H1 (cell line): ENCODE data around the gene TCEAL1. TPM values are rescaled to one million over a fixed set of nuclear protein-coding genes. Genes with fewer than 3 reads are reported as not detected.

Source experiments
- CTCF ChIA-PET: fragments of 300-600 bp; sonication (Branson Sonifier 250); formaldehyde crosslinking; loops from one replicate; lab custom pipeline; 2021; ENCODE audit not compliant: partially characterized antibody; lab: Charles Lee
- POLR2A ChIA-PET: fragments of 300-600 bp; sonication (Branson Sonifier 250); formaldehyde crosslinking; loops from one replicate; lab custom pipeline; 2021; ENCODE audit warnings: inconsistent platforms; ENCODE audit not compliant: partially characterized antibody; lab: Charles Lee
- DNase-seq, 2 experiments: peaks; one replicate each; pipeline versions ENCODE4 v3.0.0 to v3.0.0-alpha.2; 2010 to 2022; ENCODE audit warnings: low spot score in 2 of 2, low read depth in 1 of 2, mixed read lengths in 1 of 2
- FAIRE-seq: peaks from 2 replicates; lab custom pipeline; 2011; peaks lifted over from hg19 to GRCh38; lab: Jason Lieb, UNC
- H2AFZ ChIP-seq: 2 replicates; pipeline ENCODE4 v1.8.1; 2012; ENCODE audit warnings: low read length, inconsistent platforms
- H2AK5ac ChIP-seq: 2 replicates; pipeline ENCODE4 v1.6.1; 2013; ENCODE audit warnings: low read depth, low read length
- H2BK120ac ChIP-seq: replicated peaks from 2 replicates; pipeline ENCODE3; 2013; ENCODE audit warnings: low read depth, low read length, inconsistent platforms
- H2BK12ac ChIP-seq: 2 replicates; pipeline ENCODE4 v1.6.1; 2013; ENCODE audit warnings: low read depth, low read length
- H2BK15ac ChIP-seq: 2 replicates; pipeline ENCODE4 v1.6.1; 2013; ENCODE audit warnings: low read length
- H2BK20ac ChIP-seq: 2 replicates; pipeline ENCODE4 v1.6.1; 2013; ENCODE audit warnings: low read length
- H2BK5ac ChIP-seq: 2 replicates; pipeline ENCODE4 v1.6.1; 2013; ENCODE audit warnings: low read depth, low read length
- H3K14ac ChIP-seq: 2 replicates; pipeline ENCODE4 v1.6.1; 2013; ENCODE audit warnings: inconsistent platforms; ENCODE audit not compliant: insufficient read length
- H3K18ac ChIP-seq: 2 replicates; pipeline ENCODE4 v1.6.1; 2013; ENCODE audit warnings: low read length; ENCODE audit errors: extremely low read depth
- H3K23ac ChIP-seq: 2 replicates; pipeline ENCODE4 v1.6.1; 2013; ENCODE audit warnings: inconsistent platforms; ENCODE audit not compliant: insufficient read length
- H3K23me2 ChIP-seq: 2 replicates; pipeline ENCODE4 v1.6.1; 2013; ENCODE audit warnings: low read depth, low read length
- H3K27ac ChIP-seq: 2 replicates; pipeline ENCODE4 v1.6.1; 2011; ENCODE audit warnings: low read depth, low read length, inconsistent platforms
- H3K27me3 ChIP-seq, 4 experiments: replicated peaks in 1 of 4; 1 replicate in 1 of 4; 2 replicates in 3 of 4; pipeline versions ENCODE4 v1.6.1 to v1.8.1; 2011 to 2013; ENCODE audit warnings: low read length in 3 of 4, mild to moderate bottlenecking in 3 of 4, inconsistent platforms in 2 of 4, mixed read lengths in 2 of 4, moderate library complexity in 1 of 4; ENCODE audit not compliant: control insufficient read depth in 3 of 4, insufficient read depth in 3 of 4; ENCODE audit errors: extremely low read depth in 1 of 4
- H3K36me3 ChIP-seq, 4 experiments: 2 replicates each; pipeline versions ENCODE4 v1.6.1 to v1.8.1; 2011 to 2013; ENCODE audit warnings: mild to moderate bottlenecking in 4 of 4, low read length in 3 of 4, moderate library complexity in 2 of 4, control low read depth in 1 of 4, inconsistent platforms in 1 of 4; ENCODE audit not compliant: insufficient read depth in 4 of 4, control insufficient read depth in 2 of 4
- H3K4ac ChIP-seq: replicated peaks from 2 replicates; pipeline ENCODE3; 2013; ENCODE audit warnings: low read length, low read depth, mixed read lengths, inconsistent platforms; ENCODE audit not compliant: insufficient read length
- H3K4me1 ChIP-seq, 4 experiments: replicated peaks in 1 of 4; 1 replicate in 1 of 4; 2 replicates in 3 of 4; pipeline versions ENCODE4 v1.6.1 to v1.8.1; 2011 to 2013; ENCODE audit warnings: low read length in 3 of 4, inconsistent platforms in 2 of 4, mixed read lengths in 1 of 4; ENCODE audit not compliant: insufficient read depth in 4 of 4, control insufficient read depth in 3 of 4
- H3K4me2 ChIP-seq, 2 experiments: 2 replicates each; pipeline versions ENCODE4 v1.6.1 to v1.8.1; 2011 to 2013; ENCODE audit warnings: low read depth in 2 of 2, low read length in 2 of 2, control low read depth in 1 of 2, inconsistent platforms in 1 of 2, mild to moderate bottlenecking in 1 of 2; ENCODE audit not compliant: insufficient read depth in 1 of 2
- H3K4me3 ChIP-seq, 4 experiments: fragments of 200-600, 300-600 bp in 1 of 4; sonication (generic), shearing (Covaris generic), sonication (Bioruptor Twin) in 1 of 4; 2 replicates each; pipeline versions ENCODE4 v1.5.1 to v1.8.1; 2011 to 2016; ENCODE audit warnings: low read length in 4 of 4, low read depth in 3 of 4, control low read depth in 2 of 4, inconsistent platforms in 2 of 4, mild to moderate bottlenecking in 2 of 4, mixed read lengths in 1 of 4, moderate library complexity in 1 of 4; ENCODE audit not compliant: insufficient read depth in 2 of 4; ENCODE audit errors: extremely low read depth in 1 of 4
- H3K56ac ChIP-seq: replicated peaks from 2 replicates; pipeline ENCODE3; 2013; ENCODE audit warnings: low read depth, mild to moderate bottlenecking, mixed read lengths, low read length, inconsistent platforms; ENCODE audit not compliant: insufficient read length
- H3K79me1 ChIP-seq: 2 replicates; pipeline ENCODE4 v1.6.1; 2013; ENCODE audit warnings: low read depth, low read length, control low read depth
- H3K79me2 ChIP-seq, 2 experiments: 2 replicates each; pipeline versions ENCODE4 v1.6.1 to v1.8.1; 2012 to 2013; ENCODE audit warnings: low read length in 2 of 2, mild to moderate bottlenecking in 2 of 2, inconsistent platforms in 1 of 2; ENCODE audit not compliant: insufficient read depth in 2 of 2, control insufficient read depth in 1 of 2
- H3K9ac ChIP-seq, 4 experiments: replicated peaks in 1 of 4; 1 replicate in 1 of 4; 2 replicates in 3 of 4; pipeline versions ENCODE4 v1.6.1 to v1.8.1; 2011 to 2013; ENCODE audit warnings: low read depth in 3 of 4, low read length in 3 of 4, control low read depth in 2 of 4, mild to moderate bottlenecking in 2 of 4, moderate library complexity in 2 of 4, inconsistent platforms in 1 of 4; ENCODE audit errors: extremely low read depth in 1 of 4
- H3K9me3 ChIP-seq, 2 experiments: 2 replicates each; pipeline versions ENCODE4 v1.6.1 to v1.8.1; 2012 to 2013; ENCODE audit warnings: mild to moderate bottlenecking in 2 of 2, moderate library complexity in 2 of 2, control low read depth in 1 of 2, inconsistent platforms in 1 of 2, low read depth in 1 of 2, low read length in 1 of 2, mixed read lengths in 1 of 2; ENCODE audit not compliant: insufficient read depth in 2 of 2
- H4K20me1 ChIP-seq, 2 experiments: replicated peaks in 1 of 2; 2 replicates each; pipeline versions ENCODE3 to v1.8.1; 2011 to 2013; ENCODE audit warnings: inconsistent platforms in 2 of 2, low read length in 2 of 2, mild to moderate bottlenecking in 1 of 2; ENCODE audit not compliant: insufficient read depth in 2 of 2, control insufficient read depth in 1 of 2
- H4K5ac ChIP-seq: 2 replicates; pipeline ENCODE4 v1.6.1; 2013; ENCODE audit warnings: low read length, low read depth, mixed read lengths, inconsistent platforms; ENCODE audit not compliant: insufficient read length
- H4K8ac ChIP-seq: 2 replicates; pipeline ENCODE4 v1.8.0; 2013; ENCODE audit warnings: mild to moderate bottlenecking, moderate library complexity, low read length, inconsistent platforms; ENCODE audit not compliant: insufficient read depth; ENCODE audit errors: extremely low read depth
- H4K91ac ChIP-seq: replicated peaks from 2 replicates; pipeline ENCODE3; 2013; ENCODE audit warnings: low read length, mixed read lengths, inconsistent platforms; ENCODE audit not compliant: insufficient read length
- CBX5 ChIP-seq: fragments of 300-800, 300-1000 bp; sonication (generic); IDR thresholded peaks from 2 replicates; pipeline ENCODE4 v1.7.1; 2016; ENCODE audit warnings: antibody characterized with exemption, low read length, low read depth
- POLR2A ChIP-seq, 2 experiments: IDR thresholded peaks; 1 replicate in 1 of 2; 2 replicates in 1 of 2; pipeline ENCODE4 v1.6.1; 2011; ENCODE audit warnings: low read depth in 2 of 2, low read length in 2 of 2, mild to moderate bottlenecking in 2 of 2; ENCODE audit errors: control extremely low read depth in 1 of 2
- RAD21 ChIP-seq, 2 experiments: IDR thresholded peaks in 1 of 2; conservative IDR thresholded peaks in 1 of 2; 2 replicates each; pipeline ENCODE4 v1.6.1; 2011; ENCODE audit warnings: low read depth in 2 of 2, low read length in 2 of 2, improper control_type of control experiment in 1 of 2, inconsistent platforms in 1 of 2, mild to moderate bottlenecking in 1 of 2, moderate library complexity in 1 of 2
- SAP30 ChIP-seq: fragments of 300-600 bp; sonication (generic); IDR thresholded peaks from 2 replicates; pipeline ENCODE4 v1.7.1; 2012; ENCODE audit warnings: low read length, moderate library complexity, mild to moderate bottlenecking, inconsistent platforms; ENCODE audit not compliant: insufficient read depth, insufficient replicate concordance
- TCF12 ChIP-seq: IDR thresholded peaks from 2 replicates; pipeline ENCODE4 v1.6.1; 2011; ENCODE audit warnings: low read depth, mild to moderate bottlenecking, low read length
- WGBS, 2 experiments: shearing (Covaris generic) in 1 of 2; methylation state at CpG; one replicate each; pipeline versions ENCODE4 v1.1.6 to v1.1.7; 2013 to 2015; ENCODE audit warnings: low lambda C conversion rate in 2 of 2, mixed read lengths in 2 of 2, inconsistent platforms in 1 of 2, low coverage in 1 of 2, missing lambda C conversion rate in 1 of 2; ENCODE audit not compliant: insufficient replicate concordance in 2 of 2, insufficient coverage in 1 of 2, insufficient read length in 1 of 2; ENCODE audit errors: extremely low coverage in 1 of 2, missing lambda C conversion rate in 1 of 2; 5-methylcytosine and 5-hydroxymethylcytosine counted together
- polyA plus RNA-seq, 7 experiments: library from polyadenylated mRNA; depleted of rRNA in 3 of 7; stranded (reverse) in 5 of 7; unstranded in 2 of 7; fragments of >200 nt in 5 of 7; fragments of 200-250 nt in 2 of 7; gene quantifications; 1 replicate in 5 of 7; 2 replicates in 1 of 7; 4 replicates in 1 of 7; pipeline versions ENCODE4 v1.2.1 to v1.2.3, GENCODE V29; 2011 to 2013; ENCODE audit warnings: missing spikeins in 2 of 7, mixed read lengths in 2 of 7
- total RNA-seq: library from RNA; stranded (reverse); fragmentation: NEBNext Ultra II Directional; extraction: Animal tissue kit (Norgen Biotek cat#: 25700); gene quantifications from 2 replicates; pipeline ENCODE4 v1.2.1, GENCODE V29; 2021
- TF ChIP-seq, protein P1 (sequence below): IDR thresholded peaks from 2 replicates; pipeline ENCODE4 v1.6.1; 2012; ENCODE audit warnings: inconsistent platforms

Gene TCEAL1
- total and polyA plus RNA-seq, 2 of the 8 experiments (the other 6 are each of a cell fraction or from before 2014, with no cell fraction given), result 3.9 to 4.1 TPM

DNA sequence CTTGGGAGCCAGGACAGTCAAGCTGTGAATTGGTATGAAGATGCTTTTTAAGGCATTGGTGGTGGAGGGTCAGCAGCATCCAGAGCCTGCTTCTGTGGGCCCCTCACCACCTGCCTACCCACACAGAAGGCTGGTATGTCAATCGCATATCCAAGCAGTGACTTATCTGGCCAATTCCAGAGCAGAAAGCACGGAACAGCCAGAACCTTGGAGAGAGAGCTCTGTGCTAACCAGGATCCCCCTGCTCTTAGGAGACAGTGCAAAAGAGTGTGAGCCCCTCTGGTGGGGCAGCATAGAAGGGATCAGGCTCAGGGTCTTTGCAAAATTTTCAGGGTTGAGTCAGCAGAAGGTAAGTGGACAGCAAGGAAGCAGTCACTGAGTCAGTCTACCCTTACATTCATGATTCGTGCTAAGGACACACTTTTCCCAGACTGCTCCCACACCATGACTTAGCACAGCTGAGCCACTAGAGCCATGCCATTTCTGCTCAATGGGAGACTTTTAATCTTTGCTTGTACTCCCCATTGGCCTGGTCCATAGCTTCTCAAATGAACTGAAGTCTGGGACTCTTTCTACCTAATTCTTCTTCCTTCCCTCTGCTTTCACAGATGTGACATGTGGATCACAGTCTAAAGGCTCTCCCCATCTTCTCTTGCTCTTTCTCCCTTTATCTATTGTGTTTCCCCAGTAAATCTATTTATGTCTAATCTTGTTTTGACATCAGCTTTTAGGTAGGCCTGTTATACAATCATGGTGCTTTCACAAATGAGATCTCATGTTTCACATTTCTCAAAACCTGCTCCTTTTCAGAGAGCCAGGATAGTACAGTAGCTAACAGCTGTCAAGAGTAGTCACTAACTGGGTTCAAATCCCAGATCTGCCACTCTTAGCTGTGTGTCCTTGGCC lies 37.7 kb downstream of the TCEAL1 start:
- H3K27me3 ChIP-seq, result no peaks in the 10 kb centered on the region
- H3K27ac ChIP-seq, result no peak overlapping the region
- no peak overlapping the region for H3K56ac ChIP-seq
- no peak overlapping the region for H3K4me3 ChIP-seq
- H3K14ac ChIP-seq, result no peak overlapping the region
- no peaks in the 10 kb centered on the region for H3K4me1 ChIP-seq
- no peak overlapping the region for H2AK5ac ChIP-seq
- H3K9ac ChIP-seq, result no peak overlapping the region
- no peak overlapping the region for H4K8ac ChIP-seq
- DNase-seq (no peak), FAIRE-seq (peak; percentile 39)
- ChIA-PET CTCF (interaction anchor here (1.5 kb wide), 2 partner anchors 8 to 45 kb away, joined by 3 to 6 read pairs; partner anchors contain the start of gene TMEM31), POLR2A (interaction anchor here (1.1 to 2.4 kb wide), 4 partner anchors 10 to 36 kb away, joined by 3 to 7 read pairs (median 4); partner anchors contain the start of gene MORF4L2)
- H3K36me3 ChIP-seq, result no peaks in the 10 kb centered on the region
- H3K18ac ChIP-seq, result no peak overlapping the region
- no peaks in the 10 kb centered on the region for H3K79me1 ChIP-seq
- no peak overlapping the region for H2BK120ac ChIP-seq
- H2BK12ac ChIP-seq, result no peak overlapping the region
- no peak overlapping the region for H2BK5ac ChIP-seq
- H3K23ac ChIP-seq, result no peak overlapping the region
- no peaks in the 10 kb centered on the region for H4K20me1 ChIP-seq
- WGBS, 2 experiments, result 96% methylated on average over 3 of the region's 3 CpGs; no CpG with 5 or more reads in 1 of the 2 experiments
- H3K9me3 ChIP-seq, result no peaks in the 10 kb centered on the region
- H3K4me2 ChIP-seq, result no peak overlapping the region
- H4K5ac ChIP-seq, result no peak overlapping the region
- no peaks in the 10 kb centered on the region for H3K23me2 ChIP-seq
- H3K79me2 ChIP-seq, result no peaks in the 10 kb centered on the region
- H4K91ac ChIP-seq, result no peak overlapping the region
- TF ChIP-seq CBX5, result no peak
- TF ChIP-seq RAD21 (IDR thresholded peaks at IDR 0.05 in 1 of 2, conservative IDR thresholded peaks at IDR 0.05 in 1 of 2; ENCODE audit: low read depth in 2 of 2, low read length in 2 of 2), result no peak
- TF ChIP-seq TCF12, result no peak
- TF ChIP-seq, protein P1, sequence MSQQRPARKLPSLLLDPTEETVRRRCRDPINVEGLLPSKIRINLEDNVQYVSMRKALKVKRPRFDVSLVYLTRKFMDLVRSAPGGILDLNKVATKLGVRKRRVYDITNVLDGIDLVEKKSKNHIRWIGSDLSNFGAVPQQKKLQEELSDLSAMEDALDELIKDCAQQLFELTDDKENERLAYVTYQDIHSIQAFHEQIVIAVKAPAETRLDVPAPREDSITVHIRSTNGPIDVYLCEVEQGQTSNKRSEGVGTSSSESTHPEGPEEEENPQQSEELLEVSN, result no peak
- no peak for TF ChIP-seq SAP30
- TF ChIP-seq POLR2A (IDR thresholded peaks at IDR 0.05; ENCODE audit: control extremely low read depth in 1 of 2, low read depth in 2 of 2, low read length in 2 of 2), result no peak
- TF ChIP-seq, all 59 proteins: peak for 0
- H2BK20ac ChIP-seq, result no peak overlapping the region
- H2BK15ac ChIP-seq, result no peak overlapping the region
- no peak overlapping the region for H3K4ac ChIP-seq
- H2AFZ ChIP-seq, result no peak overlapping the region
